Neural progenitor cell (in vitro differentiated cells): ENCODE measurements around the gene MYBBP1A. TPM values are rescaled to one million over a fixed set of nuclear protein-coding genes. Genes with fewer than 3 reads are reported as not detected.
A peak's percentile ranks its signal among the peaks of the same experiment; 100 is the strongest.

Source experiments
- DNase-seq: peaks from one replicate; pipeline ENCODE4 v3.0.0-alpha.2; 2016; ENCODE audit warnings: low spot score
- H2AFZ ChIP-seq: fragments of 200-600 bp; sonication (generic); replicated peaks from 2 replicates; pipeline ENCODE4 v1.6.1; 2016; ENCODE audit warnings: antibody characterized with exemption
- H3F3A ChIP-seq: fragments of 200-600 bp; sonication (generic); 2 replicates; pipeline ENCODE4 v1.6.1; 2016; ENCODE audit warnings: antibody characterized with exemption, low read depth
- H3K27ac ChIP-seq: fragments of 200-600 bp; sonication (generic); 2 replicates; pipeline ENCODE4 v1.5.1; 2016; ENCODE audit warnings: mild to moderate bottlenecking
- H3K27me3 ChIP-seq: fragments of 200-600 bp; sonication (generic); 2 replicates; pipeline ENCODE4 v1.6.1; 2016; ENCODE audit warnings: mild to moderate bottlenecking, moderate library complexity
- H3K36me3 ChIP-seq: fragments of 200-600 bp; sonication (generic); 2 replicates; pipeline ENCODE4 v1.5.1; 2016
- H3K4me1 ChIP-seq: fragments of 200-600 bp; sonication (generic); 2 replicates; pipeline ENCODE4 v1.6.1; 2016; ENCODE audit warnings: mixed run types
- H3K4me2 ChIP-seq: fragments of 200-600 bp; sonication (generic); 2 replicates; pipeline ENCODE4 v1.6.1; 2016
- H3K4me3 ChIP-seq: fragments of 200-600 bp; sonication (generic); 2 replicates; pipeline ENCODE4 v1.5.1; 2016
- H3K79me2 ChIP-seq: fragments of 200-600 bp; sonication (generic); 2 replicates; pipeline ENCODE4 v1.6.1; 2016; ENCODE audit warnings: low read depth
- H3K9ac ChIP-seq: fragments of 200-600 bp; sonication (generic); 2 replicates; pipeline ENCODE4 v1.6.1; 2016
- H3K9me3 ChIP-seq: fragments of 200-600 bp; sonication (generic); 2 replicates; pipeline ENCODE4 v1.5.1; 2016; ENCODE audit warnings: low read depth
- H4K20me1 ChIP-seq: fragments of 200-600 bp; sonication (generic); 2 replicates; pipeline ENCODE4 v1.6.1; 2016; ENCODE audit warnings: low read depth
- H3K27ac Mint-ChIP-seq: 3 replicates; pipeline ENCODE4 v1.8.0; 2021; ENCODE audit warnings: mixed read lengths
- H3K27me3 Mint-ChIP-seq: 2 replicates; pipeline ENCODE4 v1.8.0; 2022; ENCODE audit warnings: low read depth, mild to moderate bottlenecking, inconsistent platforms, moderate library complexity, mixed read lengths; ENCODE audit not compliant: insufficient read depth
- H3K36me3 Mint-ChIP-seq: 3 replicates; pipeline ENCODE4 v1.8.0; 2021; ENCODE audit warnings: mixed read lengths
- H3K4me1 Mint-ChIP-seq: 3 replicates; pipeline ENCODE4 v1.8.0; 2021; ENCODE audit warnings: mixed read lengths
- H3K4me3 Mint-ChIP-seq: 3 replicates; pipeline ENCODE4 v1.8.0; 2021; ENCODE audit warnings: mild to moderate bottlenecking, moderate library complexity, mixed read lengths
- H3K9me3 Mint-ChIP-seq: 3 replicates; pipeline ENCODE4 v1.8.0; 2020; ENCODE audit warnings: mixed read lengths
- EZH2 ChIP-seq: fragments of 200-600 bp; sonication (generic); IDR thresholded peaks from 2 replicates; pipeline ENCODE4 v1.6.1; 2017; ENCODE audit warnings: antibody characterized with exemption, mild to moderate bottlenecking, moderate library complexity
- EZH2phosphoT487 ChIP-seq: fragments of 200-600 bp; sonication (generic); IDR thresholded peaks from 2 replicates; pipeline ENCODE4 v1.6.1; 2017; ENCODE audit warnings: antibody characterized with exemption
- total RNA-seq: library from RNA; depleted of rRNA; stranded (reverse); fragments of >200 nt; gene quantifications from 2 replicates; pipeline ENCODE4 v1.2.3, GENCODE V29; 2015; ENCODE audit warnings: low replicate concordance
- TF ChIP-seq, protein P1 (sequence below): fragments of 200-600 bp; sonication (generic); IDR thresholded peaks from 2 replicates; pipeline ENCODE4 v1.5.1; 2017; ENCODE audit warnings: antibody characterized with exemption, mild to moderate bottlenecking

The MYBBP1A gene
- total RNA-seq, 1 donor from 2014 or later = 17.4 TPM

DNA sequence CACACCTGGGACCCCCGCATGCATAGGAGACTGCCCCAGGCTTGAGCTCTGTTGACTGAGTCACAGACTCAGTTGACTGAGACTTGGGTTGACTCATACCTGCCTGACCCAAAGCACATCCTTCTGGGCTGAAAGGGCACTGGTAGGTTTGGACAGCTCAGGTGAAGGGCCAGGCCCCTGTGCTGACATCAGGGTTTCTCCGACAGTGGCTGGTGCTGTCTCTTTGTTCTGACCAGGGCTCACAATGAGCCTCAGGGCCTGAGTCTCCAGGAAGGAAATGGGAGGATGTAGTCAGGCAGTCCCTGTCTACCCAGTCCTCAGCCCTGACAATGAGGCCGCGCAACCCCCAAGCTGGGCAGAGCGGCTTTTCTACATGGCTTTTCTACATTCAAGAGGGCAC lies 50.0 kb downstream of the MYBBP1A start:
- Histone ChIP-seq H2AFZ (no peak overlapping the region), H3K4me2 (no peak overlapping the region), H3K4me1 (peaks cover 5% of the 10 kb centered on the region), H4K20me1 (peaks cover 15% of the 10 kb centered on the region), H3K4me3 (no peak overlapping the region), H3K36me3 (no peaks in the 10 kb centered on the region), H3K79me2 (no peaks in the 10 kb centered on the region), H3K9ac (no peak overlapping the region), H3K27me3 (peaks cover 29% of the 10 kb centered on the region), H3K9me3 (no peaks in the 10 kb centered on the region), H3K27ac (no peak overlapping the region), H3F3A (peaks cover 9% of the 10 kb centered on the region)
- H3K27ac Mint-ChIP-seq = peak overlapping the region; percentile 91
- H3K27me3 Mint-ChIP-seq = peaks cover 39% of the 10 kb centered on the region
- DNase-seq = no peak
- H3K9me3 Mint-ChIP-seq = no peaks in the 10 kb centered on the region
- peaks cover 5% of the 10 kb centered on the region for H3K4me1 Mint-ChIP-seq
- peak overlapping the region; percentile 30 for H3K4me3 Mint-ChIP-seq
- no peaks in the 10 kb centered on the region for H3K36me3 Mint-ChIP-seq
- TF ChIP-seq, protein P1, sequence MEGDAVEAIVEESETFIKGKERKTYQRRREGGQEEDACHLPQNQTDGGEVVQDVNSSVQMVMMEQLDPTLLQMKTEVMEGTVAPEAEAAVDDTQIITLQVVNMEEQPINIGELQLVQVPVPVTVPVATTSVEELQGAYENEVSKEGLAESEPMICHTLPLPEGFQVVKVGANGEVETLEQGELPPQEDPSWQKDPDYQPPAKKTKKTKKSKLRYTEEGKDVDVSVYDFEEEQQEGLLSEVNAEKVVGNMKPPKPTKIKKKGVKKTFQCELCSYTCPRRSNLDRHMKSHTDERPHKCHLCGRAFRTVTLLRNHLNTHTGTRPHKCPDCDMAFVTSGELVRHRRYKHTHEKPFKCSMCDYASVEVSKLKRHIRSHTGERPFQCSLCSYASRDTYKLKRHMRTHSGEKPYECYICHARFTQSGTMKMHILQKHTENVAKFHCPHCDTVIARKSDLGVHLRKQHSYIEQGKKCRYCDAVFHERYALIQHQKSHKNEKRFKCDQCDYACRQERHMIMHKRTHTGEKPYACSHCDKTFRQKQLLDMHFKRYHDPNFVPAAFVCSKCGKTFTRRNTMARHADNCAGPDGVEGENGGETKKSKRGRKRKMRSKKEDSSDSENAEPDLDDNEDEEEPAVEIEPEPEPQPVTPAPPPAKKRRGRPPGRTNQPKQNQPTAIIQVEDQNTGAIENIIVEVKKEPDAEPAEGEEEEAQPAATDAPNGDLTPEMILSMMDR = no peak
- no peak for TF ChIP-seq EZH2
- no peak for TF ChIP-seq EZH2phosphoT487

DNA sequence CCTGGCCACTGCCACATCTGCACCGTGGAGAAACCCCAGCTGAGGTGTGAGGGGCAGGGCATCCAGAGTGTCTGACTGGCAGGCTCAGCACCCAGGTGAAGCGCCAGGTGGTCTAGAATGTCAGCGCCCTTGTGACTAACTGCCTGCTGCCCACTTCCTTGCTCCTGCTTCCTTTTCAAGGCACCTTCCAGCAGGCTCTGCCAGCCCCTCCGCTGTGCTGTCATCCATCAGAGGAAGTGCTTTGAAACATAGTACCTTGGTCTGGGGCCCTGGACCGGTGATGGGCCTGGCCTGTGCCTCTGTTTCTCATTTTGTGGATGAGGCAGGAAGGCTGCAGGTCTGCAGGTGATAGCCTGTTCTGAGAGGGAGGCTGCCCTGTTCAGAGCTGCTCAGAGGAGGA lies 51.0 kb downstream of the MYBBP1A start:
- no peak for TF ChIP-seq EZH2
- no peak for TF ChIP-seq EZH2phosphoT487
- TF ChIP-seq, protein P1 = no peak
- Histone ChIP-seq H3K27me3 (peaks cover 39% of the 10 kb centered on the region), H3K4me3 (no peak overlapping the region), H3K27ac (no peak overlapping the region), H3K9ac (no peak overlapping the region), H3K4me2 (no peak overlapping the region), H3K36me3 (no peaks in the 10 kb centered on the region), H3F3A (peaks cover 16% of the 10 kb centered on the region), H2AFZ (no peak overlapping the region), H4K20me1 (peaks cover 16% of the 10 kb centered on the region), H3K9me3 (no peaks in the 10 kb centered on the region), H3K4me1 (peaks cover 15% of the 10 kb centered on the region), H3K79me2 (no peaks in the 10 kb centered on the region)
- peaks cover 46% of the 10 kb centered on the region for H3K27me3 Mint-ChIP-seq
- DNase-seq = no peak
- no peak overlapping the region for H3K27ac Mint-ChIP-seq
- H3K4me3 Mint-ChIP-seq = no peak overlapping the region
- H3K36me3 Mint-ChIP-seq = no peaks in the 10 kb centered on the region
- H3K9me3 Mint-ChIP-seq = no peaks in the 10 kb centered on the region
- H3K4me1 Mint-ChIP-seq = peaks cover 12% of the 10 kb centered on the region

DNA sequence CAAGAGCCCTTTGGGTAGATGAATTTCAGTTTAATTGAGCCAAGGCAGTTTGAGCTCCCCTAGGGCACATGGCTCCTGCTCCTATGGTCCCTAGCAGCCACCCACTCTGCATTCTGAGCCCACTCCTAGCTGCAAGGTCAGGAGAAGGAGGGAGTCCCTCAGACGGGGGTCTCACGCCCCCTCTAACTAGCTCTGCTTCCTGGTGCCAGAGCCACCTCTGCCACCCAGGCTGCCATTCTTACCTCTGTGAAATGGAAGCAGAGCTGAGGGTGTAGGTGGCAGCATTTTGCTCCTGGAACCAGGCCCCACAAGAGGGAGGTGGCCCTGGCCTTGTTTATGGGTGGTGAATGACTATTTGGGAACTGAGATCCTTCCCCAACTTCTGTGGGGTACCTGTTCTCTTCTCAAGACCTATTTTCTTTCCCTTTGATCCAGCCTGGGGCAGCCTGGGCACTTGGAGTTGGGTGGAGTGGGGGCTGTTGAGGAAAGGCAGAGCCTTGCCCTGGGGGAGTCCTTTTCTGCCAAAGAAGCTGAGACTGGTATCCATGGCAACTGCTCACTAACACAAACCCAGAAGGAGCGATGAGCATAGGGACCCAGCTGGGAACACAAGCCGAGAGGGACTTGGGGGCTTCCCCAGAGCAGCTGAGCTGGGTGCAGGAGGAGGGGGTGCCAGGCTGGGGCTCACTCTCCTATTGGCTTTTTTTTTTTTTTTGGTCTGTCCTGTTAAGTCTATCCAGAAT lies 51.7 kb downstream of the MYBBP1A start:
- Histone ChIP-seq H3K4me1 (peaks cover 15% of the 10 kb centered on the region), H3K9ac (no peak overlapping the region), H3K4me3 (no peak overlapping the region), H3K9me3 (no peaks in the 10 kb centered on the region), H3K27ac (no peak overlapping the region), H3K36me3 (no peaks in the 10 kb centered on the region), H4K20me1 (peaks cover 16% of the 10 kb centered on the region), H3K79me2 (no peaks in the 10 kb centered on the region), H3K4me2 (no peak overlapping the region), H2AFZ (no peak overlapping the region), H3F3A (peaks cover 18% of the 10 kb centered on the region), H3K27me3 (peaks cover 44% of the 10 kb centered on the region)
- no peaks in the 10 kb centered on the region for H3K9me3 Mint-ChIP-seq
- no peak for DNase-seq
- TF ChIP-seq EZH2phosphoT487 (no peak), EZH2 (no peak)
- TF ChIP-seq, protein P1 = no peak
- peaks cover 42% of the 10 kb centered on the region for H3K27me3 Mint-ChIP-seq
- peaks cover 12% of the 10 kb centered on the region for H3K4me1 Mint-ChIP-seq
- H3K36me3 Mint-ChIP-seq = no peaks in the 10 kb centered on the region
- peak overlapping the region; percentile 15 for H3K4me3 Mint-ChIP-seq
- no peak overlapping the region for H3K27ac Mint-ChIP-seq
